KOPT-K1 (cell line): ENCODE results near the gene SIPA1.
"Not testable (repeated sequence)": the region's sequence is repeated elsewhere in the genome, so short reads cannot be mapped to it uniquely, and the experiment has no call there.

ENCODE experiments used
- H3K27ac ChIP-seq: fragments of 200-600 bp; sonication (generic); 2 replicates; pipeline ENCODE4 v1.5.1; 2016; ENCODE audit warnings: antibody characterized with exemption, mild to moderate bottlenecking, low read depth, low read length; ENCODE audit not compliant: poor library complexity, severe bottlenecking
- H3K36me3 ChIP-seq: fragments of 200-600 bp; sonication (generic); 2 replicates; pipeline ENCODE4 v1.5.1; 2017; ENCODE audit warnings: antibody characterized with exemption, mild to moderate bottlenecking, low read length, moderate library complexity; ENCODE audit not compliant: insufficient read depth
- H3K9me3 ChIP-seq: fragments of 200-600 bp; sonication (generic); 2 replicates; pipeline ENCODE4 v1.5.1; 2017; ENCODE audit warnings: antibody characterized with exemption, low read length, mild to moderate bottlenecking; ENCODE audit not compliant: insufficient read depth, poor library complexity, severe bottlenecking

The SIPA1 gene

DNA sequence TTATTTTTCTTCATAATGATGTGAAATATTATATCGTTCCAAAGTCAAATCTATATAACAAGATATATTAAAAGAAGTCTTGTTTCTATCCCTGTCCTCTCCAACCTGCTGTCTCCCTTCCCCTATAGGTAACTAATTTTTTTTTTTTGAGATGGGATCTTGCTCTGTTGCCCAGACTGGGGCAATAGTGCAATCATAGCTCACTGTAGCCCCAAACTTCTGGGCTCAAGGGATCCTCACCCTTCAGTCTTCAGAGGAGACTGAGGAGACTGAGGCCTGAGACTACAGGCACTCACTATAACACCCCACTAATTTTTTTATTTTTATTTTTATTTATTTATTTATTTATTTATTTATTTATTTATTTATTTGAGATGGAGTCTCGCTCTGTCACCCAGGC is 35.1 kb downstream of the SIPA1 start:
- H3K27ac ChIP-seq = no peak overlapping the region
- no peaks in the 10 kb centered on the region for H3K36me3 ChIP-seq
- H3K9me3 ChIP-seq = no peaks in the 10 kb centered on the region

DNA sequence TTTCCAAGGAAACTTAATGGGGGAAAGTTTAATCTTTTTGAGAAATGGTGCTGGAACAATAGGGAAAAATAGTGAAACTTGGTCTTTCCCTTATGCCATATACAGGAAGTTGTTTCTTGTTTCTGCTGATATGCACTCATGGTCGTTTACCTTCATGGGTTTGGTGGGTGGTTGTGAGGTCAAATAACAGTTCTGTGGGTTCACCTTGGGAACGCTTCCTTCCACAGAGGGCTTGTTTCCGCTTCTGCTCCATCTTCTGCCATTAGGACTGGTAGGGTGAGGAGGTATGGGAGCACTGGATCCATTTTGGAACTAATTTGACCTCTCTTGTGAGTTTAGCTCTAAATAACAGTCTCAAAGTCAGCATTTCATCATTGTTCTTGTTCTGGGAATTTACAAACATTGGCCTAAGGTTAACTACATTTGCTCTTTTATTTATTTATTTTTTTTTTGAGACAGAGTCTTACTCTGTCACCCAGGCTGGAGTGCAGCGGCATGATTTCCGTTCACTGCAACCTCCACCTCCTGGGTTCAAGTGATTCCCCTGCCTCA is 42.4 kb downstream of the SIPA1 start:
- no peak overlapping the region for H3K27ac ChIP-seq
- H3K9me3 ChIP-seq = no peaks in the 10 kb centered on the region
- H3K36me3 ChIP-seq = no peaks in the 10 kb centered on the region

DNA sequence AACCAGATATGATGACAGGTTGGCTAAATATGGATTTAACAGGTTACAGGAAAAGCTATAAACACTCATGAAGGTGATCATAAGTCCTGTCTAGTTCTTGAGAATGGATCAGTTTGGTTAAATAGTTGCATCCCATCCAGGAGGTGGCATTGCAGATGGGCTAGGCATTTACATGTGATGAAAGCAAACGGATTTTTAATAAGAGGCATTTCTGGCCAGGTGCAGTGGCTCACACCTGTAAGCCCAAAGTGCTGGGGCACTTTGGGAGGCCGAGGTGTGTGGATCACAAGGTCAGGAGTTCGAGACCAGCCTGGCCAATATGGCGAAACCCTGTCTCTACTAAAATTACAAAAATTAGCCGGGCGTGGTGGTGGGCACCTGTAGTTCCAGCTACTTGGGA is 45.6 kb downstream of the SIPA1 start:
- H3K36me3 ChIP-seq, H3K27ac ChIP-seq, H3K9me3 ChIP-seq: not testable (repeated sequence)

DNA sequence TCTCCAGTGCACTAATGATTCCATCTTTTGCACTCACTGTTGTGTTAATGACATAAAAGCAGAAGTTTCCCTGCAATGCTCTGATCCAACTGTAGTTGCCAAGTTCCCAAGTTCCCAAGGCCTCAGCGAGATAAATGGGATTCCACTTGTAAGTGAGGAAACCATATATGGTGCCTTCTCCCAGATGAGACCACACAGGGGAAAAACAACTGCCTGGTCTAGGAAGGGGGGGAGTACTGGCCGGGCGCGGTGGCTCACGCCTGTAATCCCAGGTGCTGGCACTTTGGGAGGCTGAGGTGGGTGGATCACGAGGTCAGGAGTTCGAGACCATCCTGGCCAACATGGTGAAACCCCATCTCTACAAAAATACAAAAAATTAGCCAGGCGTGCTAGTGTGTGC is 48.1 kb downstream of the SIPA1 start:
- H3K9me3 ChIP-seq = no peaks in the 10 kb centered on the region
- no peaks in the 10 kb centered on the region for H3K36me3 ChIP-seq
- H3K27ac ChIP-seq = no peak overlapping the region

DNA sequence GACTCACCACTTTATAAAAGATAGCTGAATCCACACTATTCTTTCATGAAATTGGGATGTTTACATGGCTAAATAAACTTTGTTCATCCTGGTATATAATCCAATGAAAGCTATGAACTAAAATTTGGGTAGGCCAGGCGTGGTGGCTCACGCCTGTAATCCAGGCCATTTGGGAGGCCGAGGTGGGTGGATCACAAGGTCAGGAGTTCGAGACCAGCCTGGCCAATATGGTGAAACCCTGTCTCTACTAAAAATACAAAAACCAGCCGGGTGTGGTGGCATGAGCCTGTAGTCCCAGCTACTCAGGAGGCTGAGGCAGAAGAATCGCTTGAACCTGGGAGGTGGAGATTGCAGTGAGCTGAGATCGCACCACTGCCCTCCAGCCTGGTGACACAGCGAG is 53.9 kb downstream of the SIPA1 start:
- H3K27ac ChIP-seq, H3K36me3 ChIP-seq, H3K9me3 ChIP-seq: not testable (repeated sequence)

DNA sequence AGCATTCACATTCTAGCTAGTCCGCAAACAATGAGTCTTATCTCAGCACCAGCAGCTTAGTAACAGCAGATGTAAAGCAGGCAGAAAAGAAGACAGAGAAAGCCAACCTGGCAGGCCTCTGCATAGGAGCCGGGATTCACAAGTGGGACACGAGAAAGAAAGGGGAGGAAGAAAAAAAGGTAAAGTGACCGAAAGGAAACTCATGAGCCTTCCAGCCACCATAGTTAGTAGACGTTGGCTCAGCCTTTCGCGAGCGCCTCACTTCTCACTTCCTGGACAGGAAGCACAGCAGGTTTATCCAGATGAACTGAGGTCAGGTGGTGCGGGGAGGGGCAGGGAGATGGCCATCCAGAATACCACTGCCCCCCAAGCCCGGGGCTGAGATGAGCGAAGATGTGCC is 54.5 kb downstream of the SIPA1 start:
- no peak overlapping the region for H3K27ac ChIP-seq
- H3K9me3 ChIP-seq = no peaks in the 10 kb centered on the region
- H3K36me3 ChIP-seq = no peaks in the 10 kb centered on the region

DNA sequence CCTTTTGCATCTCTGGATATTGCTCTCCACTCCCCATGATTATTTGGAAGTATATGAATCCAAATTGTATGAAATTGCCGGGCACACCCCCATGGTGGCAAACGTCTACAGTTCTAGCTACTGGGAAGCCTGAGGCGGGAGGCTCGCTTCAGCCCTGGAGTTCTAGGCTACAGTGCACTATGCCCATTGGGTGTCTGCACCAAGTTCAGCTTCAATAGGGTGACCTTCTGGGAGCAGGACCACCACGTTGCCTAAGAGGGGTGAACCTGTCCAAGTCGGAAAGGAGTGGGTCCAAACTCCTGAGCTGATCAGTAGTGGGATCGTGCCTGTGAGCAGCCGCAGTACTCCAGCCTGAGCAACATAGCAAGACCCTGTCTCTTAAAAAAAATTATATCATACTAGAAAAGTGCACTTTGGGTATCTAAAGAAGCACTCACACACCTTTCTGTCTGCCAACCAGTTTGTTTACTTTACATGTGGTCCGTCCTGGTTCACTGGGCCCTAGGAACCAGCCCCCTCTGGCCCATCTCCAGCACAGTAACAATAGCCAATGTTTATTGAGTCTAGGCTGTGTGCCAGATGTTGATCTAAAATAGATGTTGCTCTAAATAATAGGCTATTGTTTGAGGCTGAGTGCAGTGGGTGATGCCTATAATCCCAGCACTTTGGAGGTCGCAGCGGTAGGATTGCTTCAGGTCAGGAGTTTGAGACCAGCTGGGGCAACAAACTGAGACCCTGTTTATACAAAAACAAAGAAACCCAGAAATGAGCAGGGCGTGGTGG is 57.7 kb downstream of the SIPA1 start:
- H3K9me3 ChIP-seq = peaks cover 7% of the 10 kb centered on the region
- H3K27ac ChIP-seq = no peak overlapping the region
- no peaks in the 10 kb centered on the region for H3K36me3 ChIP-seq

DNA sequence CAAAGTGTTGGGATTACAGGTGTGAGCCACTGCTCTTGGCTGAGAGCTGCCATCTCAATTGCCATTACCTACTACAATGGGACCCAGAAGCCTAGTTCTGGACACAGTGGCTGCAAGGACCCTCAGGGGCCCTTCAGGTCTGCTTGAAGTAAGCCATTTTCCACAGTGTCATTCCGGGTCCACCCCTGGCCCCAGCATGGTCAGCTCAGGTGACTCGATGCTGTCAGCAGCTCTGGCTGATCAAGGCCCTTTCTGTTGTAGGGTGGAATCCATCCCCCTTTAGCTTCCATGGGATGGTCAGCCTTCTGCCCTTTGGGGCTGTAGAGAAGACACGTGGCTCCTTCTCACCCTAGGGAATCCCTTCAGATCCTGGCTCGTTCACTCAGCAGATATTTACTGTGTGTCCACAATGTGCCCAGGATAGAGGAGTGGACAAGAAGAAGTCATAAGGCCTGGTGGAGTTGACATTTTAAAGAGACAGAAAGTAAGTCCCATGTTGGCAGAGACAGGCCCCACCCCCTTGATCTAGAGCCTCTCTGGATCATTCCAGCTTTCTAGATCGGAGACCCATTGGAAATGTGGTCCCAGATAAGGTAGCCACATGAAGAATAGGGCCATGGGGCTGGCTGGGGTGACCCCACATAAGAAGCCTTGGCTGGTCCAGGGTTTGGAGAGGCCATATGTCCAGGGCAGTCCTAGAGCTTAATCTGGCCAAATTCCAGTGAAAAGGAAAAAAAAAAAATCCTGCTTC is 59.1 kb downstream of the SIPA1 start:
- no peak overlapping the region for H3K27ac ChIP-seq
- H3K36me3 ChIP-seq = no peaks in the 10 kb centered on the region
- peaks cover 7% of the 10 kb centered on the region for H3K9me3 ChIP-seq

DNA sequence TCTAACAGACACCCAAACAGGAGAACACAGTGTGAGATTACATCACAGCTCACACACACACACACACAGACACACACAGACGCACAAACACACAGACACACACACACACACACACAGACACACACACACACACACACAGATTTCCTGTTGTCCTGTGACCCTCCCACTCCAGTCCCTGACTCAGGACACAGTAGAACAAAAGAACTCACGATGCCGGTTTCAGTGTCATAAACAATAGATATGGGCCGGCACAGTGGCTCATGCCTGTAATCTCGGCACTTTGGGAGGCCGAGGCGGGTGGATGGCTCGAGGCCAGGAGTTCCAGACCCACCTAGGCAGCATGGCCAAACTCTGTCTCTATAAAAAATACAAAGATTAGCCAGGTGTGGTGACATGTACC is 60.3 kb downstream of the SIPA1 start:
- peaks cover 7% of the 10 kb centered on the region for H3K9me3 ChIP-seq
- H3K36me3 ChIP-seq = no peaks in the 10 kb centered on the region
- no peak overlapping the region for H3K27ac ChIP-seq

DNA sequence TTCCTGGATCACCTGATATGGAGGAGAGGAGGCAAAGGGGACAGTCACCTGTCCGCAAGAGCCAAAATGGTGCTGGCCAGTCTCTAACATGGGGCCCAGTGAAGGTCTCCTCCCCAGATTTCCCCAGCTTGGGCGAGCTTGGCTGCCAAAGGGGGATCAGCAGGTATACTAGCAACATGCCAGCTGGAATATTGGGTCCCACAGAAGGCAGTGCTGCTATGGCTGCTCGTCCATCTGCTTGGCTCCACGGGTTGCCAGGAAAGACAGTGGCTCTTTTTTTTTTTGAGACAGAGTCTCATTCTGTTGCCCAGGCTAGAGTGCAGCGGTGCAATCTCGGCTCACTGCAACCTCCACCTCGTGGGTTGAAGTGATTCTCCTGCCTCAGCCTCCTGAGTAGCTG is 61.4 kb downstream of the SIPA1 start:
- Histone ChIP-seq H3K36me3 (no peaks in the 10 kb centered on the region), H3K9me3 (peaks cover 7% of the 10 kb centered on the region), H3K27ac (no peak overlapping the region)

DNA sequence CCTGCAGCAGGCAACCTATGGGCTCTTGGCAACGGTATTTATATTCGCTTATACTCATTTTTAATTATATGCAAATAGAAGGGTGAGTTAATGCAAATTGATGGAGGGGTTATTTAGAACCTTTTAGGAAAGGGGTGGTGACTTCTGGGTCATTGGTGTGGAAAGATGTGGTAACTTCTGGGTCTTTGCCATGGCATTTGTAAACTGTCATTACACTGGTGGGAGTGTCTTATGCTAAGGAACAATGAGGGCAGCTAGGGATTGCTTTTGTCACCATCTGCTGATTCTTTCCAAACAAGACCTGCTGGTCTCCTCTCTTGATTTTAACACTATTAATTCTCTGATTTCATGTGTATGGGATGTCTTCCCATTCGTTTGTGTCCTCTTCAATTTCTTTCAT is 62.5 kb downstream of the SIPA1 start:
- Histone ChIP-seq H3K36me3 (no peaks in the 10 kb centered on the region), H3K27ac (no peak overlapping the region), H3K9me3 (peaks cover 7% of the 10 kb centered on the region)
